ENCODE data around the gene ATP7B.
"Not testable (repeated sequence)": the region's sequence is repeated elsewhere in the genome, so short reads cannot be mapped to it uniquely, and the experiment has no call there.

ATP7B gene

DNA sequence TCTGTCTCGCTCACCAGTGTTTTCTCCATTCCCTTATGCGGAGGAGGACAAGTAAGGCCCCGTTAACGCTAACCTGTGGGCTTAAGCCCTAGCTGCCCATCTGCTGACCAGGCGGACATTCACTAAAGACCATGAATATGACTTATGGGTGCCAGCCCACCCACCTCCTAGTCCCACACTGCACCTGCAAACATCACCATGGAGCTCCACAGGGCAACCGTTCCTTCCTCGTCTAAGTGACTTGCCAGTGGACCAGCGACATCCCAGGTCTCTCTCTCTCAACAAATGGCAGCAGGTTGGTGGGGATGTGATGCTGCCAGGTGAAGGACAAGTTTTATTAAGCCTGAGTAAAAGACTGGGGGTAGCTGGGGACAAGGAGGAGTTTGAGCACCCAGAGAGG is 94.3 kb downstream of the ATP7B start:
- DNase-seq: no peak

GRCh38 chr13:51916051-51916818 is 95.0 kb downstream of the ATP7B start:
- no peak for DNase-seq

GRCh38 chr13:51914137-51914493 is 97.1 kb downstream of the ATP7B start:
- DNase-seq: no peak

- DNase-seq: peak; percentile 41
Observed at GRCh38 chr13:51913421-51914136, 97.7 kb downstream of the ATP7B start.

DNA sequence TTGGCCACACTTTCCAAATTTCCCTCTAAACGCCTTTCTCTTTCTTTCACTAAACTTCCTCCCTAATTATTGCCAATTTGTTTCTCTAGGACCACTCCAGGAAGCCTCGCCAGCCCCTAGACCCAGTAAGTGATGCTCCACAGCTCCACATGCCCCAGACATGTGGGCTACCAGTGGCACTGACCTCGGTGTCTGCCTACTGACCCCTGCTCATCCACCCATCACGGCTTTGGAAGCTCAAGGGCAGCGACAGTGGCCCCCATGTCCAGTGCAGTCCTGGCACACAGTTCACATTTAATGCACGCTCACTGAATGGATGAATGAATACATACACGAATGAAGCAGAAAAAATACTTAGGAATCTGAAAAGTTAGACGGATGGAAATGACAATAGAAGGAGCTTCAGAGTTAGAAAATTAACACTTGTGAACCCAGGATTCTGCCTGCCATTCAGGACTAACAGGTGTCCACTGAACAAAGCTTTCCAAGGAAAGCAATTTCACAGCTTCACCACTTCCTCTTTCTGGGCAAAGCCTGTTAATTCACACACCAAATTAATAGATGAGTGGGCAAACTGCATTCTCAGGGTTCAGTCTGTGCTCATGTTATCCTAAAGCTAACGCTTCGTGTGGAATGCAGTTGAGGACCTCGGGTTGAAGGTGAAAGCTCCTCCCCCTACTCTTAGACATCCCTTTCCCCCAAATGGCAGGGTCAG is 98.6 kb downstream of the ATP7B start:
- DNase-seq: no peak

DNA sequence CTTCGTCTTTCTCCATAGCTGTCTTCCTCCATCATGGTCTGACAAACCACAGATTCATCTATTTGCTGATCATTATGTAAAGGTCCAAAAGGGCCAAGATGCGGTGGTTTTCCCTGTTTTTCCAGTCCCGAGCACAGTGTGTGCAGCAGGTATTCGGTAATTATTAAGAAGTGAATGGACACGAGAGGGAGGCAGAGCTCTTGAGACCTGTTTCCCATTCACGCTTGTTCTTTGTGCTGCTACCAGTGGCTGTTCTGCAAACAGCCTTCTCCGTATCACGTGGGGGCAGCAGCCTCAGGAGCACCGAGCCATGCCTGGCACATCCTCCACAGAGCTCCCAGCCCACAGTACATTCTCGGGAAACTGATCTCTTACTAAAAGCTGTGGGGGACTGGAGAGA is 99.2 kb downstream of the ATP7B start:
- peak; percentile 88 for DNase-seq

DNA sequence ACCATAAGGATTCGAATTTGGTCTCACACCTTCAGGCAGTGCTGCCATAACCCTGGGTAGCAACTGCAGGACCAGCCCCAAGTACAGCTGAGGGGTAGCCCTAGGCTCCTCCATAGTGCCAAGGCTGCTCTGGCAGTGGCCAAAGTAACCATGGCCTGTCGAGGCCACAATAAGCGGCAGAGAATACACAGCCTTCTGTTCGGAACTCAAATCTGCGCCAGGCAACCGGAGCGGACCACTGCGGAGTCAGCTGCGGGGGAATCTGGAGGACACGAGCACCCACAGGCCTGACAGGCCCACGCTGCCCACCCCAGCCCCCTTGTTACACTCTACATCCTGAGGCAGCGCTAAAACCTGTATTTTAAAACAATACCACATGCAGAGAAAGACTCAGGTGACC is 100.7 kb downstream of the ATP7B start:
- DNase-seq: no peak

GRCh38 chr13:51909265-51909664 is 102.0 kb downstream of the ATP7B start:
- not testable (repeated sequence) for DNase-seq

- DNase-seq: no peak
Observed at GRCh38 chr13:51907040-51907732, 104.1 kb downstream of the ATP7B start.

GRCh38 chr13:51906581-51906980 is 104.7 kb downstream of the ATP7B start:
- DNase-seq: no peak

- no peak for DNase-seq
Observed at GRCh38 chr13:51905787-51906186, 105.5 kb downstream of the ATP7B start.

DNA sequence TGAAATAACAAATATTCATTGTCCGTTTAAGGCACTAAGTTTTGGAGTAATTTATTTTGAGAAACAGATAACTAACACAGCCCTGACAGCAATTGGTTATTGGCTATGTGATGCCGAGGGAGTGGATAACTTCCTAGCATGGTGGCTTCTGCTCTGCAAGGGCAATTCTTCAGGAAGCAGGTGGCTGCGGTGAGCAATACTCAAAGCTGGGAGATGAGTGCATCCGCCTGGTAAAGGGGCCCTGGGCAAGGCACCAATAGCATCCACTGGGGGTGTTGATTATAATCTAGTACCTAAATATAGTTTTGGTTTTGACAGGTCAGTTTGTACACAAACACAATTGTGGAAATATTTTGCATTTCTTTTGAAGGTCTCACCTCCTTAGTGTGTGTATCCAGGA is 108.5 kb downstream of the ATP7B start:
- DNase-seq: no peak

DNA sequence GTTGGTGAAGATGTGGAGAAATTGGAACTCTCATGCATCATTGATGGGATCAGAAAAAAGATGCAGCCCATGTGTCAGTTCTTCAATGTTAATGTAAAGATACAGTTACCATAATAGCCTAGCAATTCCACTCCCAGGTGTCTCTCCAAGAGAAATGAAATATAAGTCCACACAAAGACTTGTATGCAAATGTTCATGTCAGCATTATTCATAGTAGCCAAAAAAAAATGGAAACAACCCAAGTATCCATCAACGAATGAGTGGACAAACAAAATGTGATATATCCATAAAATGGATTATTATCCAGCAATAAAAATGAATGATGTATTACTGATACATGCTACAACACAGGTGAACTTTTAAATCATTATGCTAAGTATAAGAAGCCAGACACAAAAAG is 110.8 kb downstream of the ATP7B start:
- DNase-seq: no peak

GRCh38 chr13:51895906-51896888 is 115.1 kb downstream of the ATP7B start:
- DNase-seq: peak; percentile 51

GRCh38 chr13:51894239-51894638 is 117.0 kb downstream of the ATP7B start:
- DNase-seq: no peak

DNA sequence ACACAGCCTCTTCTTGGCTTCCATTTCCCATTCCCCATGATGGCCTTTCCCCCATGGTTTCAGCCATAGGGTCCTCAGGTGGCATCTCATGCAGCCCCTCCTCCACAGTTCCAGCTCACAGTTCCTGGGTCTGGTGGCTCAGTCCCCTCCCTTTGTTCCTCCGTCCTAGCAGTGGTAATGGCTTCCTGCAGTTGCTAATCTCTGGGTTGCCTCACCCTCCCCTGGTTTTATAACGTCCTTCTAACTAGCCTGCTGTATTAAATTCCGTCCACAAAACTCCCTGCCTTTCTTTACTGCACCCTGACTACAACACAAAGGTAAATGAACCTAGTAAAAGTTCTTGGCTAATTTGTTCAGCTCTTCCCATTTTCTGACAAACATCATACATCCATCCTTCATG is 118.6 kb downstream of the ATP7B start:
- DNase-seq: no peak

DNA sequence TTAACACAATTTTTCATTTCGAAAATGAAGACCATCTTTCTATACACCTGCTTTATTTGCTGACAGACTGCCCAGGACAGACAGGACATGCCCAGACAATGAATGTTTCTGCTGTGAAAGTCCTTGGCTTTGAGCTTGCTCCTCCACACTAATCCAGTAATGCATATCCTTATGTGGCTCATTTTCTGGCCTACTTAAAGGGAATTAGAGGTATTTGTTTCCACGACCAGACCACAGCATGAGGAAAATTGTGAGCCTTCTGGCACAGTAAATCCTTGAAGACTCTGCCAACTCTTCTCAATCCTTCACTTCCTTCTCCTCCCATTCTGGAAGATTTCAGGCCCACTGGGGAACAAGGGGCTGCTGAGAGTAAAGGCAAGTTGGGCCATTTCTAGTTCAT is 123.8 kb downstream of the ATP7B start:
- no peak for DNase-seq

DNA sequence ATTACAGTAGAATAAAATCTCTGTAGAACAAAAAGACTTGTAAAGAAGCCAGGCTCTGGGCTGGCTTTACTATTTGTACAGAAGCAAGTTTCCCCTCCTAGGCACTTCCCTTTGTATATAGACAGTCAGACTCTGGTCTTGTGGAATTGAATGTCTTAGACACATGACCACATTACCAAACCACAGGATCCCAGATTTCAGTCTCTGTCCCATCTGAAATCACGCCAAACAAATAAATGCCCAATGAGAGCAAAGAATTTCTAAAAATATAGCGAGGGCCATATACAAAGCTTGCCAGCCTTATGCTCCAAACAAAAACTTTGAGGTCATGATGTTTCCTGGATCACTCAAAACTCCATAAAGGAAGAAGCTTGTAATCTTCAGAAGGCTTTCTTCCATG is 125.6 kb downstream of the ATP7B start:
- DNase-seq: no peak

DNA sequence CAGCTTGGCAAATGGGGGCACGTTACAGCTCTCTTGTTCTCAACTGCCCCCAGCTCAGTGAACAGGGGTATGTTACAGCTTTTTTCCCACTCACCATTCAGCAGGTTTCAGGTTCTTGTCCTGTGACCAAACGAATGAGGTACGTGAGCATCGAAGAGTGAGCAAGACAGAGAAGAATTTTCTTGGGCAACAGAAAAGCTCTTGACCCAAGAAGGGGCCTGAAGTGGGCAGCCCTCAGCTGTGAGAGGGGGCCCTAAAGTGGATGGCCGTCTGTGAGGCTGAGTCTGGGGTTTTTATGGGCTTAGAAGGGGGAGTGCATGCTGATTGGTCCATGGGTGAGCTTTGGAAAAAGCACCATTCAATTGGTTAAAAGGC is 128.0 kb downstream of the ATP7B start:
- DNase-seq: no peak
